ENCODE results near the gene CENPV. TPM values are rescaled to one million over a fixed set of nuclear protein-coding genes. Genes with fewer than 3 reads are reported as not detected.

The CENPV gene
- polyA plus RNA-seq, 1 experiment, result 41.5 TPM

- no peak for DNase-seq (ENCODE audit: low read depth)
- TF ChIP-seq CTCF (IDR thresholded peaks at IDR 0.05; ENCODE audit: insufficient read depth, low read depth, low read length), result no peak
- Histone ChIP-seq H3K4me3 (ENCODE audit: low read depth, low read length) (no peak overlapping the region), H3K36me3 (ENCODE audit: control insufficient read depth, insufficient read depth, low read length) (peaks cover 4% of the 10 kb centered on the region), H3K27me3 (ENCODE audit: control insufficient read depth, insufficient read depth, low read length) (no peaks in the 10 kb centered on the region)
- ChIA-PET CTCF (interaction anchor here (9.2 kb wide), 1 partner anchor 14 kb away, joined by 89 read pairs; no protein-coding TSS in a partner anchor), POLR2A (no interaction called here)
Observed at GRCh38 chr17:16379654-16380053, 26.4 kb upstream of the CENPV start.

- H3K36me3 ChIP-seq (ENCODE audit: control insufficient read depth, insufficient read depth, low read length), result peaks cover 4% of the 10 kb centered on the region
- no peak overlapping the region for H3K4me3 ChIP-seq (ENCODE audit: low read depth, low read length)
- H3K27me3 ChIP-seq (ENCODE audit: control insufficient read depth, insufficient read depth, low read length), result no peaks in the 10 kb centered on the region
- POLR2A ChIA-PET, result no interaction called here
- no peak for TF ChIP-seq CTCF (IDR thresholded peaks at IDR 0.05; ENCODE audit: insufficient read depth, low read depth, low read length)
- no peak for DNase-seq (ENCODE audit: low read depth)
- CTCF ChIA-PET, result interaction anchor here (1.2 to 9.2 kb wide), 2 partner anchors 13 to 19 kb away, joined by 3 to 89 read pairs; no protein-coding TSS in a partner anchor
Observed at GRCh38 chr17:16378636-16379282, 25.5 kb upstream of the CENPV start.

- TF ChIP-seq CTCF (IDR thresholded peaks at IDR 0.05; ENCODE audit: insufficient read depth, low read depth, low read length), result no peak
- no peak for DNase-seq (ENCODE audit: low read depth)
- Histone ChIP-seq H3K36me3 (ENCODE audit: control insufficient read depth, insufficient read depth, low read length) (peaks cover 4% of the 10 kb centered on the region), H3K27me3 (ENCODE audit: control insufficient read depth, insufficient read depth, low read length) (no peaks in the 10 kb centered on the region), H3K4me3 (ENCODE audit: low read depth, low read length) (no peak overlapping the region)
- ChIA-PET CTCF (interaction anchor here (0.7 to 9.2 kb wide), 3 partner anchors 12 to 143 kb away, joined by 3 to 89 read pairs (median 3); no protein-coding TSS in a partner anchor), POLR2A (no interaction called here)
Observed at GRCh38 chr17:16377941-16378341, 24.7 kb upstream of the CENPV start.

GRCh38 chr17:16374146-16374938, 21.1 kb upstream of the CENPV start:
- Histone ChIP-seq H3K36me3 (ENCODE audit: control insufficient read depth, insufficient read depth, low read length) (no peaks in the 10 kb centered on the region), H3K4me3 (ENCODE audit: low read depth, low read length) (no peak overlapping the region), H3K27me3 (ENCODE audit: control insufficient read depth, insufficient read depth, low read length) (no peaks in the 10 kb centered on the region)
- POLR2A ChIA-PET, result no interaction called here
- DNase-seq (ENCODE audit: low read depth), result peak; percentile 41
- CTCF ChIA-PET, result interaction anchor here (1.6 to 9.2 kb wide), 2 partner anchors 9 to 146 kb away, joined by 3 to 89 read pairs; no protein-coding TSS in a partner anchor
- TF ChIP-seq CTCF (IDR thresholded peaks at IDR 0.05; ENCODE audit: insufficient read depth, low read depth, low read length), result no peak

- POLR2A ChIA-PET, result no interaction called here
- CTCF ChIA-PET, result interaction anchor here (9.2 kb wide), 1 partner anchor 6 kb away, joined by 89 read pairs; no protein-coding TSS in a partner anchor
Observed at GRCh38 chr17:16371742-16372141, 18.5 kb upstream of the CENPV start.

More at GRCh38 chr17:16371742-16372141, 18.5 kb upstream of the CENPV start:
- DNase-seq (ENCODE audit: low read depth), result no peak
- no peak overlapping the region for H3K4me3 ChIP-seq (ENCODE audit: low read depth, low read length)
- TF ChIP-seq CTCF (IDR thresholded peaks at IDR 0.05; ENCODE audit: insufficient read depth, low read depth, low read length), result no peak
- no peaks in the 10 kb centered on the region for H3K36me3 ChIP-seq (ENCODE audit: control insufficient read depth, insufficient read depth, low read length)
- H3K27me3 ChIP-seq (ENCODE audit: control insufficient read depth, insufficient read depth, low read length), result no peaks in the 10 kb centered on the region

All from BJ (cell line).